AG04450 (cell line): Measurements from ENCODE around the gene RDX. TPM values are rescaled to one million over a fixed set of nuclear protein-coding genes. Genes with fewer than 3 reads are reported as not detected.

Experiments used
- CTCF ChIA-PET: fragments of 300-600, 350-600 bp; formaldehyde crosslinking; extraction: SDS; loops from one replicate; lab custom pipeline; 2022; ENCODE audit warnings: antibody characterized with exemption, inconsistent platforms; lab: Charles Lee
- POLR2A ChIA-PET: fragments of 350-600 bp; formaldehyde crosslinking; extraction: SDS; loops from one replicate; lab custom pipeline; 2021; ENCODE audit warnings: antibody characterized with exemption, inconsistent platforms; lab: Yijun Ruan, JAX
- DNase-seq: peaks from one replicate; pipeline ENCODE4 v3.0.0-alpha.2; 2011; ENCODE audit warnings: low read depth, low spot score
- H3K27ac ChIP-seq: one replicate; pipeline ENCODE4 v1.5.1; 2012; ENCODE audit warnings: low read depth, low read length, control low read depth
- H3K27me3 ChIP-seq: one replicate; pipeline ENCODE4 v1.6.0; 2012; ENCODE audit warnings: low read length; ENCODE audit not compliant: control insufficient read depth, insufficient read depth
- H3K4me3 ChIP-seq: 2 replicates; pipeline ENCODE4 v1.5.1; 2011; ENCODE audit warnings: mild to moderate bottlenecking, low read depth, low read length, control low read depth
- H3K9me3 ChIP-seq: 2 replicates; pipeline ENCODE4 v1.5.1; 2012; ENCODE audit warnings: low read length; ENCODE audit not compliant: control insufficient read depth, insufficient read depth
- CTCF ChIP-seq: IDR thresholded peaks from 2 replicates; pipeline ENCODE4 v1.5.1; 2011; ENCODE audit warnings: low read depth, low read length, control low read depth, inconsistent platforms
- polyA plus RNA-seq: library from polyadenylated mRNA; depleted of rRNA; stranded (reverse); fragments of >200 nt; gene quantifications from 2 replicates; pipeline ENCODE4 v1.2.3, GENCODE V29; 2011

RDX gene
- polyA plus RNA-seq, 1 experiment, result 92.3 TPM

GRCh38 chr11:110190885-110191284 lies 105.5 kb downstream of the RDX start:
- H3K9me3 ChIP-seq, result no peaks in the 10 kb centered on the region
- H3K27me3 ChIP-seq, result no peaks in the 10 kb centered on the region
- POLR2A ChIA-PET, result no interaction called here
- no peak overlapping the region for H3K27ac ChIP-seq
- no peak overlapping the region for H3K4me3 ChIP-seq
- DNase-seq, result no peak
- no peak for TF ChIP-seq CTCF
- CTCF ChIA-PET, result interaction anchor here (1.1 kb wide), 1 partner anchor 16 kb away, joined by 3 read pairs; no protein-coding TSS in a partner anchor

- Histone ChIP-seq H3K4me3 (no peak overlapping the region), H3K27me3 (no peaks in the 10 kb centered on the region), H3K9me3 (no peaks in the 10 kb centered on the region), H3K27ac (no peak overlapping the region)
- CTCF ChIA-PET, result interaction anchor here (0.5 to 1.8 kb wide), 2 partner anchors 14 to 1169 kb away, joined by 3 to 4 read pairs; no protein-coding TSS in a partner anchor
- POLR2A ChIA-PET, result no interaction called here
- TF ChIP-seq CTCF, result no peak
- DNase-seq, result no peak
Observed at GRCh38 chr11:110187731-110188130, 108.7 kb downstream of the RDX start.

- no peak for DNase-seq
- Histone ChIP-seq H3K27ac (no peak overlapping the region), H3K27me3 (no peaks in the 10 kb centered on the region), H3K4me3 (no peak overlapping the region), H3K9me3 (no peaks in the 10 kb centered on the region)
- no peak for TF ChIP-seq CTCF
- ChIA-PET POLR2A (no interaction called here), CTCF (interaction anchor here (1.6 kb wide), 1 partner anchor 14 kb away, joined by 5 read pairs; no protein-coding TSS in a partner anchor)
Observed at GRCh38 chr11:110186867-110187266, 109.5 kb downstream of the RDX start.

GRCh38 chr11:110186456-110186855 lies 110.0 kb downstream of the RDX start:
- CTCF ChIA-PET, result interaction anchor here (1.6 kb wide), 1 partner anchor 13 kb away, joined by 5 read pairs; no protein-coding TSS in a partner anchor
- Histone ChIP-seq H3K4me3 (no peak overlapping the region), H3K27me3 (no peaks in the 10 kb centered on the region), H3K27ac (no peak overlapping the region), H3K9me3 (no peaks in the 10 kb centered on the region)
- TF ChIP-seq CTCF, result no peak
- POLR2A ChIA-PET, result no interaction called here
- no peak for DNase-seq

GRCh38 chr11:110185599-110185998 lies 110.8 kb downstream of the RDX start:
- no peak overlapping the region for H3K4me3 ChIP-seq
- no peak overlapping the region for H3K27ac ChIP-seq
- ChIA-PET CTCF (interaction anchor here (1.6 kb wide), 1 partner anchor 12 kb away, joined by 5 read pairs; no protein-coding TSS in a partner anchor), POLR2A (no interaction called here)
- H3K9me3 ChIP-seq, result no peaks in the 10 kb centered on the region
- no peak for TF ChIP-seq CTCF
- DNase-seq, result no peak
- no peaks in the 10 kb centered on the region for H3K27me3 ChIP-seq
